ENCODE data around the gene HCFC1R1. TPM values are rescaled to one million over a fixed set of nuclear protein-coding genes. Genes with fewer than 3 reads are reported as not detected.
A peak's percentile ranks its signal among the peaks of the same experiment; 100 is the strongest.

The HCFC1R1 gene
- total and polyA plus RNA-seq, 12 donors: 29.7 to 609 (median 63.5) TPM

DNA sequence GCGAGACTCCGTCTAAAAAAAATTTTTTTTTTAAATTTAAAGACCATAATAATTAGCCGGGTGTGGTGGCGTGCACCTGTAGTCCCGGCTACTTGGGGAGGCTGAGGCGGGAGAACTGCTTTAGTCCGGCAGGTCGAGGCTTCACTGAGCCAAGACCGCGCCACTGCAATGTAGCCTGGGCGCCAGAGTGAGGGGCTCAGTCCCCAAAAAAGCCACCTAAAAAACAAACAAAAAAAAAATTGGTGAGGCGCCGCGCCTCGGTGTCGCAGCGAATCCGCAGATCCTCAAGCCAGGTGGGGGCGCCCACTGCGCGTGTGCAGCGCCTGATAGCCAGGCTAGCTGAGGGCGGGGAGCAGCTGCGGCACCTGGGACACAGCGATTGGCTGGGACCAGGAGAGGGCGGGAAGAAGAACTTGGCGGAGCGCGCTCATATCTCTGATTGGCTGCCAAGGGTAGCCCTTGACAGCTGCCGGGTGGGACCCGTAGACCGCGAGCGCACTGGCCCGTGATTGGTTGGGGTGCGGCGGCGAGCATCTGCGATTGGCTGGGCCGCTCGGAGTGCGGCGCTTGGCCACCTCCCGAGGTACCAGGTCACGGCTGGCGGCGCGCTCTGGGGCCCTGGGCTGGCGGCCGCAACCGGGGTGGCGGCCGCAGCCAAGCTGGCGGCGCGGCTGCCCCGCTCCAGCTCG, 20.0 kb downstream of the HCFC1R1 start:
- Histone ChIP-seq H3K4me1 (replicated peaks in 1 of 2) (peaks cover 0 to 4% of the 10 kb centered on the region in 2 donors), H3K27ac (peak overlapping the region in 1 of 5 donors; percentile 71), H3K9me3 (replicated peaks in 1 of 3) (no peaks in the 10 kb centered on the region), H3K36me3 (replicated peaks in 1 of 2) (no peaks in the 10 kb centered on the region), H3K27me3 (peaks cover 6% of the 10 kb centered on the region), H3K4me3 (peak overlapping the region in 1 of 4 donors; percentile 16)
- peak; percentile 98 to 99 (median 99) for DNase-seq
- intact Hi-C loops (cut with DNase I): loop anchor here in 1 of 2 donors (2.0 kb wide), 1 partner anchor 25 kb away; no protein-coding TSS in a partner anchor
- TF ChIP-seq, protein P1, sequence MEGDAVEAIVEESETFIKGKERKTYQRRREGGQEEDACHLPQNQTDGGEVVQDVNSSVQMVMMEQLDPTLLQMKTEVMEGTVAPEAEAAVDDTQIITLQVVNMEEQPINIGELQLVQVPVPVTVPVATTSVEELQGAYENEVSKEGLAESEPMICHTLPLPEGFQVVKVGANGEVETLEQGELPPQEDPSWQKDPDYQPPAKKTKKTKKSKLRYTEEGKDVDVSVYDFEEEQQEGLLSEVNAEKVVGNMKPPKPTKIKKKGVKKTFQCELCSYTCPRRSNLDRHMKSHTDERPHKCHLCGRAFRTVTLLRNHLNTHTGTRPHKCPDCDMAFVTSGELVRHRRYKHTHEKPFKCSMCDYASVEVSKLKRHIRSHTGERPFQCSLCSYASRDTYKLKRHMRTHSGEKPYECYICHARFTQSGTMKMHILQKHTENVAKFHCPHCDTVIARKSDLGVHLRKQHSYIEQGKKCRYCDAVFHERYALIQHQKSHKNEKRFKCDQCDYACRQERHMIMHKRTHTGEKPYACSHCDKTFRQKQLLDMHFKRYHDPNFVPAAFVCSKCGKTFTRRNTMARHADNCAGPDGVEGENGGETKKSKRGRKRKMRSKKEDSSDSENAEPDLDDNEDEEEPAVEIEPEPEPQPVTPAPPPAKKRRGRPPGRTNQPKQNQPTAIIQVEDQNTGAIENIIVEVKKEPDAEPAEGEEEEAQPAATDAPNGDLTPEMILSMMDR (IDR thresholded peaks at IDR 0.05): peak in 5 of 6 experiments; percentile 31 to 56 (median 53)
- TF ChIP-seq POLR2A (IDR thresholded peaks at IDR 0.05): no peak
- WGBS, 4 donors: 7 to 17% (median 10%) methylated on average over 26 to 58 of the region's 58 CpGs

DNA sequence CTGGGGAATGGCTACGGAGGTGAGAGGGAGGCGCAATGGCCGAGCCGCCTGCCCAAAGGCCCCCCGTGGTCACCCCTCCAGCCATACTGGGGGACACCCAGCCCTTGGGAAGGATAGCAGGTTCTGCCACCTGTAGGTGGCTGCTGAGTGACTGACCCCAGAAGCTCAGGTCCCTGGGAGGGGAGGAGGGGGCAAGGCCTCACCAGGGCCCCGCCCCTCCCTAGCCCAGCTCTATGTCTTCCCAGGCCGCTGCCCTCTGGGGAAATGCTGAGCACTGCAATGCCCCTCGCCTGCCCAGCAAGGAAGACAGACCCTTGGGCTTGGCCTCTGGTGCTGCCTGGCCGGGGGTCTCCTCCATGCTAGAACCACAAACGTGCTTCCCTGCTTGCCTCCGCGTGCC, 22.4 kb downstream of the HCFC1R1 start:
- Histone ChIP-seq H3K9me3 (replicated peaks in 1 of 3) (no peaks in the 10 kb centered on the region), H3K36me3 (replicated peaks in 1 of 2) (no peaks in the 10 kb centered on the region), H3K4me3 (no peak overlapping the region), H3K27me3 (no peaks in the 10 kb centered on the region), H3K27ac (no peak overlapping the region), H3K4me1 (replicated peaks in 1 of 2) (peaks cover 0 to 4% of the 10 kb centered on the region in 2 donors)
- intact Hi-C loops (cut with DNase I): no loop called here
- no peak for TF ChIP-seq POLR2A (IDR thresholded peaks at IDR 0.05)
- TF ChIP-seq, protein P1 (IDR thresholded peaks at IDR 0.05): no peak
- WGBS, 4 donors: 64 to 69% (median 65%) methylated on average over 5 to 12 of the region's 12 CpGs; no CpG with 5 or more reads in 1 of the 4 donors
- no peak for DNase-seq

DNA sequence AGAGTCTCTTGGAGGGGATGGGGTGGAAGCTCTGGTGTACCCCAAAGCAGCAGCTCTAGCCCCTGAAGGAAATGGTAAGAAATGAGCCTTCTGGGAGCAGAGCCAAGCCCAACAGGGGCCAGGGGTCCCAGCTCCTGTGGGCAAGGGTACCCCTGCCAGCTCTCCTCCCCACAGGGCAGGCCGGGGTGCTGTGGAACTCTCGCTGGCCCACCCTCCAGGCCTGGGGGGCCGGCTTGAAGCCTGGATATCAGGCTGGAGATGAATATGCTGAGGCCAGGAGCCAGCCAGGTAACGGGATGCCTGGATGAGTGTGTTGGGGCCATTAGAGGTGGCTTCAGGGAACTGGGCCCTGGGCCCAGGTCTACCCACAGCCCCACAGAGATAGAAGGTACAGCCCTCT, 23.2 kb downstream of the HCFC1R1 start:
- Histone ChIP-seq H3K36me3 (replicated peaks in 1 of 2) (no peaks in the 10 kb centered on the region), H3K4me1 (replicated peaks in 1 of 2) (peaks cover 0 to 4% of the 10 kb centered on the region in 2 donors), H3K27ac (no peak overlapping the region), H3K9me3 (replicated peaks in 1 of 3) (no peaks in the 10 kb centered on the region), H3K27me3 (no peaks in the 10 kb centered on the region), H3K4me3 (no peak overlapping the region)
- 70 to 100% (median 76%) methylated on average over 1 to 4 of the region's 4 CpGs for WGBS, 4 donors
- TF ChIP-seq, protein P1 (IDR thresholded peaks at IDR 0.05): no peak
- TF ChIP-seq POLR2A (IDR thresholded peaks at IDR 0.05): no peak
- intact Hi-C loops (cut with DNase I): no loop called here
- no peak for DNase-seq

DNA sequence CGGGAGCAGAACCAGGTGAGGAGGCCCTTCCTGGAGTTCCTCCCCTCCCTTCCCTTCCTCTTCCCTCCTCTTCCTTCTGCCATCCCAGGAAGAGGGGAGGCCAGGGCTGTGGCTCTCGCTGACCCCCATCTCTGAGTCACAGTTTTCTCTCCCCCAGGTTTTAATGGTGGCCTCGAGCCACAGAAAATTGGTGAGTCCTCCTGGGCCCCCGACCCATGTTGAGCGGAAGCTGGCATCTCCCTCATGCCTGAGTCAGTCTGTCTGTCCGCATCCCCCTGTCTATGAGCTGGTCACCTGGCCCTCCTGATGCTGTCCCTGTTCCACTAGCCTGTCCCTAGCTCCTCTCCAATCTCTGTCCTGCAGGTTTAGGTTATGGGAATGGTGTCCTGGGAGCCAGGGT, 23.8 kb downstream of the HCFC1R1 start:
- Histone ChIP-seq H3K4me1 (replicated peaks in 1 of 2) (peaks cover 0 to 2% of the 10 kb centered on the region in 2 donors), H3K9me3 (replicated peaks in 1 of 3) (no peaks in the 10 kb centered on the region), H3K27ac (no peak overlapping the region), H3K4me3 (no peak overlapping the region), H3K36me3 (replicated peaks in 1 of 2) (no peaks in the 10 kb centered on the region), H3K27me3 (no peaks in the 10 kb centered on the region)
- TF ChIP-seq POLR2A (IDR thresholded peaks at IDR 0.05): no peak
- TF ChIP-seq, protein P1 (IDR thresholded peaks at IDR 0.05): no peak
- 81 to 86% (median 82%) methylated on average over 6 of the region's 6 CpGs for WGBS, 4 donors
- DNase-seq: no peak
- intact Hi-C loops (cut with DNase I): loop anchor here in 1 of 2 donors (5.0 kb wide), 1 partner anchor 32 kb away; no protein-coding TSS in a partner anchor

Data from adrenal gland (tissue), 12 donors.